Endothelial cell of umbilical vein (primary cell): ENCODE results near the gene PDLIM5.

Experiments used
- CTCF ChIP-seq, 2 donors: IDR thresholded peaks; 1 replicate in 1 of 2; 2 replicates in 1 of 2; pipeline ENCODE4 v1.5.1; 2011; ENCODE audit warnings: low read length in 2 of 2, mild to moderate bottlenecking in 2 of 2, moderate library complexity in 2 of 2, control low read depth in 1 of 2, inconsistent platforms in 1 of 2, low read depth in 1 of 2; ENCODE audit not compliant: insufficient read depth in 1 of 2; ENCODE audit errors: extremely low read depth in 1 of 2
- EZH2 ChIP-seq: IDR thresholded peaks from 2 replicates; pipeline ENCODE4 v1.6.1; 2012; ENCODE audit warnings: borderline replicate concordance, low read depth, mild to moderate bottlenecking, moderate library complexity, low read length, inconsistent platforms; ENCODE audit not compliant: severe bottlenecking
- JUN ChIP-seq: IDR thresholded peaks from 2 replicates; pipeline ENCODE4 v1.6.1; 2011; ENCODE audit warnings: borderline replicate concordance, low read depth; ENCODE audit not compliant: insufficient read length, insufficient read depth
- POLR2A ChIP-seq: IDR thresholded peaks from 2 replicates; pipeline ENCODE4 v1.6.1; 2012; ENCODE audit warnings: low read depth, mild to moderate bottlenecking, control low read depth, low read length
- POLR2AphosphoS5 ChIP-seq: IDR thresholded peaks from 2 replicates; pipeline ENCODE4 v1.6.1; 2012; ENCODE audit warnings: low read depth, mild to moderate bottlenecking, control low read depth, low read length, moderate library complexity; ENCODE audit not compliant: insufficient read depth

GRCh38 chr4:94439606-94440005 lies 12.1 kb upstream of the PDLIM5 start:
- no peak for TF ChIP-seq CTCF (IDR thresholded peaks at IDR 0.05; ENCODE audit: extremely low read depth in 1 of 2, insufficient read depth in 1 of 2, low read depth in 1 of 2, low read length in 2 of 2)
- no peak for TF ChIP-seq POLR2AphosphoS5
- no peak for TF ChIP-seq EZH2
- no peak for TF ChIP-seq JUN
- no peak for TF ChIP-seq POLR2A
